Stimulated activated CD4-positive, alpha-beta T cell treated with anti-CD3 and anti-CD28 coated beads, Interleukin-4, amount 100 ng/mL, for 4 hours (primary cell): Measurements from ENCODE around the gene ID1.
"Not testable (repeated sequence)": the region's sequence is repeated elsewhere in the genome, so short reads cannot be mapped to it uniquely, and the experiment has no call there.

Experiments
- DNase-seq, 2 experiments: peaks; one replicate each; pipeline ENCODE4 v3.0.0-alpha.2; 2020

Gene ID1

GRCh38 chr20:31638816-31639215 lies 33.7 kb downstream of the ID1 start:
- DNase-seq = no peak

- no peak for DNase-seq
These were observed 35.2 kb downstream of the ID1 start for GRCh38 chr20:31640259-31640658.

GRCh38 chr20:31641391-31641790 lies 36.3 kb downstream of the ID1 start:
- no peak for DNase-seq

- DNase-seq = no peak
These were observed 37.7 kb downstream of the ID1 start for GRCh38 chr20:31642837-31643236.

- no peak for DNase-seq
These were observed 38.4 kb downstream of the ID1 start for GRCh38 chr20:31643522-31643921.

- DNase-seq = no peak
These were observed 39.6 kb downstream of the ID1 start for GRCh38 chr20:31644701-31645100.

- DNase-seq = not testable (repeated sequence)
These were observed 43.0 kb downstream of the ID1 start for GRCh38 chr20:31648104-31648503.

- no peak for DNase-seq
These were observed 47.9 kb downstream of the ID1 start for GRCh38 chr20:31652917-31653396.

GRCh38 chr20:31653561-31653960 lies 48.5 kb downstream of the ID1 start:
- DNase-seq = no peak

- DNase-seq = no peak
These were observed 49.4 kb downstream of the ID1 start for GRCh38 chr20:31654534-31654933.
